Measurements from ENCODE around the gene ENO2.
"Not testable (repeated sequence)": the region's sequence is repeated elsewhere in the genome, so short reads cannot be mapped to it uniquely, and the experiment has no call there.

ENO2 gene

GRCh38 chr12:6890789-6891645 lies 23.4 kb upstream of the ENO2 start:
- H3K4me3 ChIP-seq (replicated peaks in 1 of 2; ENCODE audit: low read depth in 2 of 2, low read length in 2 of 2): peak overlapping the region; percentile 40 to 49
- peak; percentile 97 to 98 for DNase-seq (ENCODE audit: low read depth in 2 of 2)
- TF ChIP-seq CTCF (IDR thresholded peaks at IDR 0.05; ENCODE audit: low read depth, low read length): peak; percentile 49

- H3K4me3 ChIP-seq (replicated peaks in 1 of 2; ENCODE audit: low read depth in 2 of 2, low read length in 2 of 2): peak overlapping the region; percentile 40 to 49
- no peak for DNase-seq (ENCODE audit: low read depth in 2 of 2)
- no peak for TF ChIP-seq CTCF (IDR thresholded peaks at IDR 0.05; ENCODE audit: low read depth, low read length)
These were observed 22.8 kb upstream of the ENO2 start for GRCh38 chr12:6891646-6892001.

GRCh38 chr12:6892683-6893082 lies 21.7 kb upstream of the ENO2 start:
- not testable (repeated sequence) for DNase-seq (ENCODE audit: low read depth in 2 of 2); H3K4me3 ChIP-seq (replicated peaks in 1 of 2; ENCODE audit: low read depth in 2 of 2, low read length in 2 of 2)

GRCh38 chr12:6894321-6894720 lies 20.1 kb upstream of the ENO2 start:
- no peak for DNase-seq (ENCODE audit: low read depth in 2 of 2)
- no peak overlapping the region for H3K4me3 ChIP-seq (replicated peaks in 1 of 2; ENCODE audit: low read depth in 2 of 2, low read length in 2 of 2)
- TF ChIP-seq CTCF (IDR thresholded peaks at IDR 0.05; ENCODE audit: low read depth, low read length): no peak

- DNase-seq (ENCODE audit: low read depth in 2 of 2): no peak
- no peak for TF ChIP-seq CTCF (IDR thresholded peaks at IDR 0.05; ENCODE audit: low read depth, low read length)
- H3K4me3 ChIP-seq (replicated peaks in 1 of 2; ENCODE audit: low read depth in 2 of 2, low read length in 2 of 2): no peak overlapping the region
These were observed 17.4 kb upstream of the ENO2 start for GRCh38 chr12:6896846-6897435.

- no peak overlapping the region for H3K4me3 ChIP-seq (replicated peaks in 1 of 2; ENCODE audit: low read depth in 2 of 2, low read length in 2 of 2)
- peak in 1 of 2 donors; percentile 46 for DNase-seq (ENCODE audit: low read depth in 2 of 2)
- no peak for TF ChIP-seq CTCF (IDR thresholded peaks at IDR 0.05; ENCODE audit: low read depth, low read length)
These were observed 15.0 kb upstream of the ENO2 start for GRCh38 chr12:6899427-6899826.

GRCh38 chr12:6899837-6900519 lies 14.4 kb upstream of the ENO2 start:
- no peak overlapping the region for H3K4me3 ChIP-seq (replicated peaks in 1 of 2; ENCODE audit: low read depth in 2 of 2, low read length in 2 of 2)
- TF ChIP-seq CTCF (IDR thresholded peaks at IDR 0.05; ENCODE audit: low read depth, low read length): no peak
- peak; percentile 76 to 84 for DNase-seq (ENCODE audit: low read depth in 2 of 2)
